ENCODE data around the gene NSD1.
"Not testable (repeated sequence)": the region's sequence is repeated elsewhere in the genome, so short reads cannot be mapped to it uniquely, and the experiment has no call there.

The NSD1 gene

GRCh38 chr5:177126771-177127170, 6.8 kb upstream of the NSD1 start:
- no peak for DNase-seq (ENCODE audit: low spot score)

GRCh38 chr5:177128551-177128981, 5.0 kb upstream of the NSD1 start:
- DNase-seq (ENCODE audit: low spot score): no peak

- DNase-seq (ENCODE audit: low spot score): peak; percentile 38
These were observed 3.2 kb upstream of the NSD1 start for GRCh38 chr5:177130211-177131018.

- peak; percentile 49 for DNase-seq (ENCODE audit: low spot score)
These were observed 2.6 kb upstream of the NSD1 start for GRCh38 chr5:177131019-177131320.

DNA sequence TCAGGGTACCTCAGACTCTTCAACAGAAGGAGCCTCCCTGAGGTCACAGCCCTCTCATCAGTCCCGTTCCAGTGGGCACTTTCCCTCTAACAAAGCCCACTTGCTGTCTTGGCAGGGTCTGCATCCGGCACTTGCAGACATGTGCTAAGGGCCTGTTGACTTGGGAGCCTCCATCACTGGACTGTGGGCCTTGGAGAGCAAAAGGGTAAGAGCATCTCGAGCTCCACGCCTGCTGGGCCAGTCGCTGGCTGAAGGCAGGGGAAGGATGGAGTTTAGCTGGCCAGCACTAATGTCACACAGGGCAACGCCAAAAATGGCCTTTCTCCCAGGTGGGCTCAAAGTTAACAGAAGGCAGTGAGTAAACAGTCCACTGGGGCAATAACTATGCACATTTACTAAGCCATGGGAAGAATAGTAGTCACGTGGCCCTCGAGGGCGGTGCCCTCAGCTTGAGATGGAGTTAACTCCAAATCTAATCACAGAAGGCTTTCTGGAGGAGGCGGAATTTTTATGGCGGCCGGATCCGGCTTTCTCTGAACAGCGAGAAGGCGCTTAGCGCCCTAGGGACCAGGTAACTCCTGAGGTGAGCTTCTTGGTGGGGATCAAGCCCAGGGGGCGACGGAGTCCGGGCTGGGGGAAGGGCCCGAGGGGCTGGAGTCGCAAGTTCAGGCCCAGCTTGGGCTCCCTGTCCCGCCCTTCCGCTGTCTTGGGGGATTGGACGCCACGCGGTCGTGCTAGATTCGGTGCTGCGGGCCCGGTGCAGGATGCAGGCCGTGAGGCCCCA, 2.0 kb upstream of the NSD1 start:
- peak; percentile 41 for DNase-seq (ENCODE audit: low spot score)

GRCh38 chr5:177132136-177133095, 1.2 kb upstream of the NSD1 start:
- peak; percentile 44 for DNase-seq (ENCODE audit: low spot score)

- DNase-seq (ENCODE audit: low spot score): peak; percentile 40
These were observed 502 bp downstream of the NSD1 start for GRCh38 chr5:177133853-177134696.

- no peak for DNase-seq (ENCODE audit: low spot score)
These were observed 1.2 kb downstream of the NSD1 start for GRCh38 chr5:177134697-177135225.

DNA sequence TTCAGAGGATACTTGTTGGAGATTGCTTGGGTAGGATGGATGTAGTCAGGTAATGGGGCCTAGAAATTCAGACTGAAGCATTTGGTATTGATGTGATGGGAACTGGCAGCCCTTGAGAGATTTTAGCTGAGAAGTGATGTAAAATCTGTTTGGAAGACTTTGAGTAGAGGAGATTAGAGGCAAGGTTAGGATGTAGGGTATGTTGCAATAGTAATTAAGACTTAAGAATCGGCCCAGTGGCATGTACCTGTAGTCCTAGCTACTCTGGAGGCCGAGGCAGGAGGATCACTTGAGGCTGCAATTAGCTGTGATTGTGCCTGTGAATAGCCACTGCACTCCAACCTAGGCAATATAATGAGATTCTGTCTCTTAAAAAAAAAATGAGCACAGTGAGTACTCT, 6.7 kb downstream of the NSD1 start:
- DNase-seq (ENCODE audit: low spot score): no peak

- no peak for DNase-seq (ENCODE audit: low spot score)
These were observed 7.9 kb downstream of the NSD1 start for GRCh38 chr5:177141496-177141895.

- no peak for DNase-seq (ENCODE audit: low spot score)
These were observed 8.6 kb downstream of the NSD1 start for GRCh38 chr5:177142098-177142611.

DNA sequence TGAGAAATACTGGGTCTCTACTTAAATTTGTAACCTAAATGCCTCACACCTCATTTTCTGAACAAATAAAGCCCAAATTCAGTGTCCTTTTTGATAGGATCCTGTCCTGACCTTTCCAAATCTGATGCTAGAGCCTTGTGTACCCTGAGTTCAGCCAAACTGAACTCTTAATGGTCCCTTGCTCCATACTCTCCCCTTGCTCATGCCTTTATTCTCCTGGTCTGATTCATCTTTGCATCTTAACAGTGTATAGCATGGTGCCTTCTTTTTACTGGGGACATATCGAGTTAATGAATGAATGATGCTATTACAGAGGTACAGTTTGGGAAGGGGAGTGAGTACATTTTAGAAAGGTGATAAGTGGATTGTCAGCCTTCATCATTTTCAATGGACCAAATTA, 9.2 kb downstream of the NSD1 start:
- no peak for DNase-seq (ENCODE audit: low spot score)

DNA sequence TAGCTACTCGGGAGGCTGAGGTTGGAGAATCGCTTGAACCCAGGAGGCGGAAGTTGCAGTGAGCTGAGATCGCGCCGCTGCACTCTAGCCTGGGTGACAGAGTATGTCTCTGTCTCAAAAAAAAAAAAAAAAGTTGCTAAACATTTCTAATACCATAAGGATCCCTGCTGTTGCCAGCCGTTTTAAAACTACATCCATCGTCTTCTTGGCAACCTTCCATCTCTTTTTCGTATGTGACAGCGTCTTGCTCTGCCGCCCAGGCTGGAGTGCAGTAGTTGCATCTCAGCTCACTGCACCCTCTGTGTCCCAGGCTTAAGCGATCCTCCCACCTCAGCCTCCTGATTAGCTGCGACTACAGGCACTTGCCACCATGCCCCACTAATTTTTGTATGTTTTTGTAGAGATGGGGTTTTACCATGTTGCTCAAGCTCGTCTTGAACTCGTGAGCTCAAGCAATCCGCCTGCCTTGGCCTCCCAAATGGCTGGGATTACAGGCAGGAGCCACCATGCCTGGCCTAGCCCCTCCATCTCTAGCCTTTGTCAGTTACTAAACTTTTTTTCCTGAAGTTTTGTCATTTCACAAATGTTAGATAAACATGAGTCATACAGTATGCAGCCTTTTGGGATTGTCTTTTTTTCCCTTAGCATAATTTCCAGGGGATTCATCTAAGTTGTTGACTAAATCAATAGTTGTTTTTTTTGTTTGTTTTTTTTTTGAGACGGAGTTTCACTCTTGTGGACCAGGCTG, 13.5 kb downstream of the NSD1 start:
- DNase-seq (ENCODE audit: low spot score): no peak

DNA sequence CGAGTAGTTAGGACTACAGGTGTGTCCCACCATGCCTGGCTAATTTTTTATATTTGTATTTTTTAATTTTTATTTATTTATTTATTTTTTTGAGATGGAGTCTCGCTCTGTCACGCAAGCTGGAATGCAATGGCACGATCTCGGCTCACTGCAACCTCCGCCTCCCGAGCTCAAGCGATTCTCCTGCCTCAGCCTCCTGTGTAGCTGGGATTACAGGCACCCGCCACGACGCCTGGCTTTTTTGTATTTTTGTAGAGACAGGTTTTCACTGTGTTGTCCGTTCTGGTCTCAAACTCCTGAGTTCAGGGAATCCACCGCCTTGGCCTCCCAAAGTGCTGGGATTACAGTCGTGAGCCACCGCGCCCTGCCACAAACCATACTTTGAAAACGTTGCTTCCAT, 16.5 kb downstream of the NSD1 start:
- DNase-seq (ENCODE audit: low spot score): not testable (repeated sequence)

GRCh38 chr5:177154003-177154643, 20.6 kb downstream of the NSD1 start:
- peak; percentile 30 for DNase-seq (ENCODE audit: low spot score)

DNA sequence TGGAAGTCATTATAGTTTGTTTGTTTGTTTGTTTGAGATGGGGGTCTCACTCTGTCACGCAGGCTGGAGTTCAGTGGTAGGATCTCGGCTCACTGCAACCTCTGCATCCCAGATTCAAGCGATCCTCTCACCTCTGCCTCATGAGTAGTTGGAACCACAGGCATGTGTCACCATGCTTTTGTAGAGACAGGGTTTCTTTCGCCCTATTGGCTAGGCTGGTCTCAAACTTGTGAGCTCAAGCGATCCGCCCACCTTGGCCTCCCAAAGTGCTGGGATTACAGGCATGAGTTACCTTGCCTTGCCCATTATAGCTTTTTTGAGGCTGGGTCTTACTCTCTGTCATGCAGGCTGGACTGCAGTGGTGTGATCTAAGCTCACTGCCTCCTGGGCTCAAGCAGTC, 28.8 kb downstream of the NSD1 start:
- DNase-seq (ENCODE audit: low spot score): no peak

- no peak for DNase-seq (ENCODE audit: low spot score)
These were observed 29.9 kb downstream of the NSD1 start for GRCh38 chr5:177163500-177163899.

- DNase-seq (ENCODE audit: low spot score): no peak
These were observed 35.7 kb downstream of the NSD1 start for GRCh38 chr5:177169271-177169670.

DNA sequence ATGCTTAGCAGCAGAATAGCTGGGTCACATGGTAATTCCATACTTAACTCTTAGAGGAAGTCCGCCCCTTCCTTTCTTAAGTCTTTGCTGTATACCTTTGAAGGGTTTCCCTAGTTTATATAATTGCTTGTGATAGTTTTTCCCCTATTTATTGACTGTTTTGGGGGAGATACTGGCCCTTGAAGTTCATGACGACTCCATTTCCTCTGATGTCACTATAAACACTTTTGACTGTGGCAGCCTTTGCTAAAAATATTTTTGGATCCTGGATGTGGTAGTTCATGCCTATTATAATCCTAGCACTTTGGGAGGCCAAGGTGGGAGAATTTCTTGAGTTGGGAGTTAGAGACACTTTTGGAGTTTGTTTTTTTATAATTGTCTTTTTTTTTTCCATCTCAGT, 38.4 kb downstream of the NSD1 start:
- no peak for DNase-seq (ENCODE audit: low spot score)

DNA sequence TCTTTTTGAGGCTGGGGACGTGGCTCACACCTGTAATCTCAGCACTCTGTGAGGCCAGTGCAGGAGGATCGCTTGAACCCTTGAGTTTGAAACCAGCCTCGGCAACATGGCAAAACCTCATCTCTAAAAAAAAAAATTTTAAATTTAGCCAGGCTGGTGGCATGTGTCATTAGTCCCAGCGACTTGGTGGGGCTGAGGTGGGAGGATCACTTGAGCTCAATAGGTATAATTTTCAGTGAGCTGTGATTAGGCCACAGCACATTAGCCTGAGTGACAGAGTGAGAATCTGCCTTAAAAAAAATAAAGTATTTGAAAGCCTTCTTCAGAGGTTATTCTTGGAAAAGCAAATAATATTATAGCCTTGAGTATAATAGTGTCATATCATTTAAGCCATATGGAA, 41.8 kb downstream of the NSD1 start:
- DNase-seq (ENCODE audit: low spot score): no peak
